OCI-LY7 (cell line): ENCODE results near the gene SPSB3. TPM values are rescaled to one million over a fixed set of nuclear protein-coding genes. Genes with fewer than 3 reads are reported as not detected.

ENCODE experiments used
- BruUV-seq: library from RNA; stranded (reverse); fragments of 400-500 nt; replicated peaks from 2 replicates; lab custom pipeline; 2021; lab: Mats Ljungman, UMichigan
- CTCF ChIA-PET: fragments of 300-600 bp; sonication (Branson Sonifier 250); formaldehyde crosslinking; loops from one replicate; lab custom pipeline; 2022; ENCODE audit warnings: antibody characterized with exemption; ENCODE audit not compliant: unreplicated experiment; lab: Charles Lee
- POLR2A ChIA-PET: fragments of 300-600 bp; sonication (Branson Sonifier 250); formaldehyde crosslinking; loops from one replicate; lab custom pipeline; 2022; ENCODE audit warnings: antibody characterized with exemption; lab: Charles Lee
- DNase-seq: peaks from one replicate; pipeline ENCODE4 v3.0.0-alpha.2; 2015; ENCODE audit warnings: low spot score
- H2AFZ ChIP-seq: fragments of 200-600 bp; sonication (generic), shearing (Covaris generic); 2 replicates; pipeline ENCODE4 v1.6.1; 2014; ENCODE audit warnings: mild to moderate bottlenecking, antibody characterized with exemption, low read length, moderate library complexity
- H3K27ac ChIP-seq: fragments of 200-600 bp; sonication (generic); 2 replicates; pipeline ENCODE4 v1.5.1; 2014; ENCODE audit warnings: mixed run types, low read depth, mild to moderate bottlenecking, moderate library complexity, low read length, inconsistent platforms; ENCODE audit not compliant: poor library complexity, severe bottlenecking
- H3K36me3 ChIP-seq: fragments of 200-600 bp; sonication (generic); 2 replicates; pipeline ENCODE4 v1.6.1; 2014; ENCODE audit warnings: mild to moderate bottlenecking, antibody characterized with exemption, low read length, moderate library complexity, mixed read lengths; ENCODE audit not compliant: insufficient read depth
- H3K4me1 ChIP-seq: fragments of 200-600 bp; sonication (generic); 2 replicates; pipeline ENCODE4 v1.5.1; 2014; ENCODE audit warnings: mild to moderate bottlenecking, low read length; ENCODE audit not compliant: insufficient read depth, poor library complexity, severe bottlenecking
- H3K4me2 ChIP-seq: fragments of 200-600 bp; sonication (generic); 2 replicates; pipeline ENCODE4 v1.6.1; 2014; ENCODE audit warnings: mild to moderate bottlenecking, low read length
- H3K4me3 ChIP-seq: fragments of 200-600 bp; sonication (generic); 2 replicates; pipeline ENCODE4 v1.5.1; 2014; ENCODE audit warnings: mild to moderate bottlenecking, low read depth, low read length; ENCODE audit not compliant: poor library complexity, severe bottlenecking
- H3K79me2 ChIP-seq: fragments of 200-600 bp; sonication (generic); 2 replicates; pipeline ENCODE4 v1.6.1; 2016; ENCODE audit warnings: low read depth, mild to moderate bottlenecking, low read length, moderate library complexity, mixed read lengths; ENCODE audit not compliant: insufficient read depth
- H3K9me2 ChIP-seq: fragments of 200-600 bp; sonication (generic); 2 replicates; pipeline ENCODE4 v1.6.1; 2016; ENCODE audit warnings: mild to moderate bottlenecking, low read length, mixed read lengths; ENCODE audit not compliant: insufficient read depth
- H3K9me3 ChIP-seq: fragments of 200-600 bp; sonication (generic); 2 replicates; pipeline ENCODE4 v1.6.1; 2014; ENCODE audit warnings: mild to moderate bottlenecking, mixed run types, low read length, mixed read lengths
- H4K20me1 ChIP-seq: fragments of 200-600 bp; sonication (generic); 2 replicates; pipeline ENCODE4 v1.6.1; 2014; ENCODE audit warnings: mild to moderate bottlenecking, antibody characterized with exemption, low read length, moderate library complexity, mixed read lengths; ENCODE audit not compliant: insufficient read depth
- EZH2phosphoT487 ChIP-seq: fragments of 200-600 bp; sonication (generic); IDR thresholded peaks from 2 replicates; pipeline ENCODE4 v1.6.1; 2018; ENCODE audit warnings: low read depth, borderline replicate concordance, mild to moderate bottlenecking, mixed run types, antibody characterized with exemption, low read length, moderate library complexity, mixed read lengths
- intact Hi-C: fragments of 100-400 bp; cut with micrococcal nuclease; formaldehyde crosslinking; loops from one replicate; pipeline ENCODE4 v1.10.0; 2022; ENCODE audit not compliant: unreplicated experiment
- total RNA-seq, 2 experiments: library from RNA; depleted of rRNA in 1 of 2; stranded (reverse); fragments of >200 nt in 1 of 2; shearing (Covaris generic) in 1 of 2; gene quantifications; 2 replicates each; pipeline ENCODE4 v1.2.3, GENCODE V29; 2014 to 2022
- TF ChIP-seq, protein P1 (sequence below): fragments of 200-600 bp; sonication (generic); conservative IDR thresholded peaks from 2 replicates; pipeline ENCODE4 v1.5.1; 2014; ENCODE audit warnings: mild to moderate bottlenecking, antibody characterized with exemption, low read length, moderate library complexity, mixed read lengths

SPSB3 gene
- total RNA-seq, 2 experiments from 2014 or later = 33.6 to 52.4 TPM

DNA sequence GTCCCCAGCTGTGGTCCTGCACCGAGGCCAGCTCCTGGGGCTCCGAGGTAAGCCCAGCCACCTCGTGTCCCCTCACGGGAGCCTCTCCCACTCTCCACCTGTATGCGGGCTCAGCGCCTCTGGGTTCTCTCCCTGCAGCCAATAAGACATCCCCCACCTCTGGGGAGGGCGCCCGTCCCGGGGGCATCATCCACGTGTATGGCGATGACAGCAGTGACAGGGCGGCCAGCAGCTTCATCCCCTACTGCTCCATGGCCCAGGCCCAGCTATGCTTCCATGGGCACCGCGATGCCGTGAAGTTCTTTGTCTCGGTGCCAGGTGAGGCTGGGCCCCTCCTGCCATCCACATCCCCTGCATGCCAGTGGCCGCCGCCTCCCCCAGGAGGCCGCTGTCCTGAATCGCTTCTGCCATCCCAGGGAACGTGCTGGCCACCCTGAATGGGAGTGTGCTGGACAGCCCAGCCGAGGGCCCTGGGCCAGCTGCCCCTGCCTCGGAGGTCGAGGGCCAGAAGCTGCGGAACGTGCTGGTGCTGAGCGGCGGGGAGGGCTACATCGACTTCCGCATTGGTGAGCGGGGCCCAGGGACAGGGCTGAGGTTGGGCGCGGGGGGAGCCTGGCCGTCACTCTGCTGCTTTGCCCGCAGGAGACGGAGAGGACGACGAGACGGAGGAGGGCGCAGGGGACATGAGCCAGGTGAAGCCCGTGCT, 14.2 kb downstream of the SPSB3 start:
- Histone ChIP-seq H3K4me1 (peaks cover 10% of the 10 kb centered on the region), H3K9me2 (no peaks in the 10 kb centered on the region), H3K9me3 (no peaks in the 10 kb centered on the region), H3K79me2 (peaks cover 12% of the 10 kb centered on the region; the same call in 1 of the 2 replicates), H3K4me3 (no peak overlapping the region), H4K20me1 (no peaks in the 10 kb centered on the region), H3K27ac (no peak overlapping the region), H3K4me2 (no peak overlapping the region), H3K36me3 (peaks cover 75% of the 10 kb centered on the region), H2AFZ (no peak overlapping the region)
- DNase-seq = no peak
- no TSS peak for BruUV-seq
- TF ChIP-seq EZH2phosphoT487 = no peak
- TF ChIP-seq, protein P1, sequence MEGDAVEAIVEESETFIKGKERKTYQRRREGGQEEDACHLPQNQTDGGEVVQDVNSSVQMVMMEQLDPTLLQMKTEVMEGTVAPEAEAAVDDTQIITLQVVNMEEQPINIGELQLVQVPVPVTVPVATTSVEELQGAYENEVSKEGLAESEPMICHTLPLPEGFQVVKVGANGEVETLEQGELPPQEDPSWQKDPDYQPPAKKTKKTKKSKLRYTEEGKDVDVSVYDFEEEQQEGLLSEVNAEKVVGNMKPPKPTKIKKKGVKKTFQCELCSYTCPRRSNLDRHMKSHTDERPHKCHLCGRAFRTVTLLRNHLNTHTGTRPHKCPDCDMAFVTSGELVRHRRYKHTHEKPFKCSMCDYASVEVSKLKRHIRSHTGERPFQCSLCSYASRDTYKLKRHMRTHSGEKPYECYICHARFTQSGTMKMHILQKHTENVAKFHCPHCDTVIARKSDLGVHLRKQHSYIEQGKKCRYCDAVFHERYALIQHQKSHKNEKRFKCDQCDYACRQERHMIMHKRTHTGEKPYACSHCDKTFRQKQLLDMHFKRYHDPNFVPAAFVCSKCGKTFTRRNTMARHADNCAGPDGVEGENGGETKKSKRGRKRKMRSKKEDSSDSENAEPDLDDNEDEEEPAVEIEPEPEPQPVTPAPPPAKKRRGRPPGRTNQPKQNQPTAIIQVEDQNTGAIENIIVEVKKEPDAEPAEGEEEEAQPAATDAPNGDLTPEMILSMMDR = no peak
- ChIA-PET POLR2A (no interaction called here), CTCF (no interaction called here)
- intact Hi-C loops = no loop called here

DNA sequence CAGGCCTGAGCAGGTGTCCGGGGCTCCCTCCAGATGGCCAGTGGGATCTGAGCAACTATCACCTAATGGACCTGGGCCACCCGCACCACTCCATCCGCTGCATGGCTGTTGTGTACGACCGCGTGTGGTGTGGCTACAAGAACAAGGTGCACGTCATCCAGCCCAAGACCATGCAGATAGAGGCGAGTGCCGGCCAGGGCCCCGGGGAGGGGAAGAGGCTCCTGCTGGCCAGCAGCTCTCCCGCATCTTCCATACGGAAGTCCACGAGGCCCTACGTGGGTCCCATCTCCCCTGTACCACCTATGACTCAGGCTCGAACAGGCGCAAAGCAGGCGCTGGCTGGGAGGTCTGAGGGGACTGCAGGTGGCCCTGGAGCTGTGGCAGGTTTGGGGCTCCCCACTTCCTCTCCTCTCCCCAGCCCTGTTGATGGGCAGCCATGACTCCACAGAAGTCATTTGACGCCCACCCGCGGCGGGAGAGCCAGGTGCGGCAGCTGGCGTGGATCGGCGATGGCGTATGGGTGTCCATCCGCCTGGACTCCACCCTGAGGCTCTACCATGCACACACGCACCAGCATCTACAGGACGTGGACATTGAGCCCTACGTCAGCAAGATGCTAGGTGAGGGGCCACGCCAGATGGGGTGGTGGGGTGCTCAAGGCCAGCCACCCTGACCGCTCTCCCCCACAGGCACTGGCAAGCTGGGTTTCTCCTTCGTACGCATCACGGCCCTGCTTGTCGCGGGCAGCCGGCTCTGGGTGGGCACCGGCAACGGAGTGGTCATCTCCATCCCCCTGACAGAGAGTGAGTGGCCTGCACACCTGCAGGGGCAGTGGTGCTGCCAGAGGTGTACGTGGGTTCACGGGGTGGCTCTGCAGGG, 15.0 kb downstream of the SPSB3 start:
- CTCF ChIA-PET = no interaction called here
- no TSS peak for BruUV-seq

More for the DNA sequence above, 15.0 kb downstream of the SPSB3 start:
- no peak overlapping the region for H2AFZ ChIP-seq
- peaks cover 10% of the 10 kb centered on the region for H3K4me1 ChIP-seq
- no peak overlapping the region for H3K27ac ChIP-seq
- intact Hi-C loops = no loop called here
- H3K36me3 ChIP-seq = peaks cover 70% of the 10 kb centered on the region
- no peak overlapping the region for H3K4me2 ChIP-seq
- H3K9me2 ChIP-seq = no peaks in the 10 kb centered on the region
- peaks cover 7% of the 10 kb centered on the region; the same call in 1 of the 2 replicates for H3K79me2 ChIP-seq
- no peaks in the 10 kb centered on the region for H3K9me3 ChIP-seq
- no peaks in the 10 kb centered on the region for H4K20me1 ChIP-seq
- no peak for DNase-seq
- no peak overlapping the region for H3K4me3 ChIP-seq
- no peak for TF ChIP-seq EZH2phosphoT487
- TF ChIP-seq, protein P1 = no peak
- POLR2A ChIA-PET = no interaction called here
